ENCODE measurements around the gene PNMA6E.

The PNMA6E gene

GRCh38 chrX:153441981-153442380 is 40.8 kb upstream of the PNMA6E start:
- no peak overlapping the region for H3K27ac Mint-ChIP-seq
- H3K4me1 Mint-ChIP-seq = no peaks in the 10 kb centered on the region
- no peaks in the 10 kb centered on the region for H3K36me3 Mint-ChIP-seq

DNA sequence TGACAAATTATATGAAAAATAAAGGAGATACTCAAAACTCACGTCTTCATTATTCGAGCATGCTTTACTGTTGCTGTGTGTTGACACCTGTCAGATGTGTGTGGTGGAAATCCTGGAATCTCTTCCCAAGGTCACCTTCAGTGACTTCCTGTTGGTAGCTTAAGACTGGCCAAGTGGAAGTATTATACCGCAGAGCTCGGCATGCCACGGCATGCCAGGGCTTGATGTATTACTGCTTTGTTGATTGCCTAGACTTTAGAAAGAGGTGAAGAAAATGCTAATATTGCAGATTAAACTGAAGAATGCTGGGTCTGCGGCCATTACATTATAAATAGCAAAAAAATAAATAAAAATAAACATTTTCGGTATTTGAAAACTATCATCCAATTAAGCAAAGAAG is 40.1 kb upstream of the PNMA6E start:
- H3K4me3 Mint-ChIP-seq = no peak overlapping the region
- no peak overlapping the region for H3K27ac Mint-ChIP-seq
- no peaks in the 10 kb centered on the region for H3K4me1 Mint-ChIP-seq
- H3K36me3 Mint-ChIP-seq = no peaks in the 10 kb centered on the region
- no peaks in the 10 kb centered on the region for H3K27me3 Mint-ChIP-seq
- H3K9me3 Mint-ChIP-seq = no peaks in the 10 kb centered on the region

More at GRCh38 chrX:153441981-153442380, 40.8 kb upstream of the PNMA6E start:
- Mint-ChIP-seq H3K9me3 (no peaks in the 10 kb centered on the region), H3K4me3 (no peak overlapping the region), H3K27me3 (no peaks in the 10 kb centered on the region)

DNA sequence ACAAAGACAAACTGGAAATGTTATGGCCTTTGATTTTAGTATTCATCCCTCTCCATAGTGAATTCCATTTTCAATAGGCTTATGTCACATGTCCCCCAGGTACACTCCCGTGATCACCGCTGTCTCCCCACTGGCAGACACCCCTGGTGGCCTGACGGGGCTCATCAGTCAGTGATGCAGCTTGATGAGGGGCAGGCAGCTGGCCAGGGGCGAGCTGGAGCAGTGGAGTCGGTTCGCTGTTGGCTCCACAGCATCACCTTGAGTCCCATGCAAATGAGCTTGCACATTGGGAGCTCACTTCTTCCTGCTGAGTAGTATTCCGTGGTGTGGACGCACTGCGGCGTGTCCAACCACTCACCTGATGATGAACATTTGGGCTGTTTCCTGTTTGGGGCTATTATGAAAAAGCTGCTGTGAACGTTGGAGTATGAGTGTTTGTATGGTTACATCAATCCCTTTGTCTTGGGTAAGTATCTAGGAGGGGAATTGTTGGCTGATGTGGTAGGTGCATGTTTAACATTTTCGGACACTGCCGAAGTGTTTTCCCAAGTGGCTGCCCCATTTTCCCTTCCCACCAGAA is 39.5 kb upstream of the PNMA6E start:
- no peaks in the 10 kb centered on the region for H3K4me1 Mint-ChIP-seq
- no peaks in the 10 kb centered on the region for H3K9me3 Mint-ChIP-seq
- no peaks in the 10 kb centered on the region for H3K27me3 Mint-ChIP-seq
- no peak overlapping the region for H3K4me3 Mint-ChIP-seq
- H3K27ac Mint-ChIP-seq = no peak overlapping the region
- no peaks in the 10 kb centered on the region for H3K36me3 Mint-ChIP-seq

DNA sequence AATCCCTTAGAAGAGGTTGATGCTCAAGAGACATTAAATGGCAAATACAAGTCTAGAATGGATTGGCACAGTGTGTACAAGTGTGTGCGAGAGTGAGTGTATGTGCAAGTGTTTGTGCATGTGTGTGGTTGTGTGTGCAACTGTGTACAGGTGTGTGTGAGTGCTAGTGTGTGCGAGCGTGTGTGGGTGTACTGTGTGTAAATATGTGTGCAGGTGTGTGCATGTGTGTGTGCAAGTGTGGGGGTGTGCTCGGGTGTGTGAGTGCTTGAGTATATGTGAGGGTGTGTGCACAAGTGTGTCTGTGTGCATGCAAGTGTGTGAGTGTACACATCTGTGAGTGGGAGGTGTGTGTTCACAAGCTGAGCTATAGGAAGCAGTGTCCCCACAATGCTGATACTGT is 38.8 kb upstream of the PNMA6E start:
- Mint-ChIP-seq H3K9me3 (no peaks in the 10 kb centered on the region), H3K36me3 (no peaks in the 10 kb centered on the region), H3K4me1 (no peaks in the 10 kb centered on the region), H3K27me3 (no peaks in the 10 kb centered on the region), H3K27ac (peak overlapping the region; percentile 82), H3K4me3 (no peak overlapping the region)

DNA sequence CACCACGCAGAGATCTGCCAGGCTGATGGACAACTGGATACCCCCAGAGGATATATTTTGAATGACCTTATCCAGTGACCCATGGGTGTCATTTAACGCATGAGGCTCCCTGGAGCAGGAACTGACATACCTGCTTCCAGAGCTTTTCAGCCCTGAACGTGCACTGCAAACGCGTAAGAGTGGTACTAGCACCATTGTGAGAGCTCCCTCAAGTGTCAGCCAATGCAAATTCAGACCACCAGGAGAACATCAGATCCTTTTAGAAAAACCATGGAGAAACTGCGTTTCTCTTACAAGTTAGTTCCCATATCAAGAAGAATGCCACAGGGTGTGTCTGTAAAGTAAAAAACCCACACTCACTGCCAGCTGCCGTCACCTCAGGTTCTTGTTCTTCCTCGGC is 37.4 kb upstream of the PNMA6E start:
- Mint-ChIP-seq H3K4me1 (no peaks in the 10 kb centered on the region), H3K27ac (no peak overlapping the region), H3K36me3 (no peaks in the 10 kb centered on the region), H3K9me3 (no peaks in the 10 kb centered on the region), H3K4me3 (no peak overlapping the region), H3K27me3 (no peaks in the 10 kb centered on the region)

GRCh38 chrX:153435845-153436244 is 34.7 kb upstream of the PNMA6E start:
- Mint-ChIP-seq H3K27ac (no peak overlapping the region), H3K9me3 (no peaks in the 10 kb centered on the region), H3K27me3 (no peaks in the 10 kb centered on the region), H3K36me3 (no peaks in the 10 kb centered on the region), H3K4me3 (no peak overlapping the region), H3K4me1 (no peaks in the 10 kb centered on the region)

GRCh38 chrX:153434801-153435200 is 33.7 kb upstream of the PNMA6E start:
- H3K4me3 Mint-ChIP-seq = no peak overlapping the region
- H3K4me1 Mint-ChIP-seq = no peaks in the 10 kb centered on the region
- H3K27ac Mint-ChIP-seq = no peak overlapping the region
- H3K36me3 Mint-ChIP-seq = no peaks in the 10 kb centered on the region
- H3K27me3 Mint-ChIP-seq = no peaks in the 10 kb centered on the region
- H3K9me3 Mint-ChIP-seq = no peaks in the 10 kb centered on the region

- H3K4me1 Mint-ChIP-seq = no peaks in the 10 kb centered on the region
- H3K27ac Mint-ChIP-seq = no peak overlapping the region
- no peaks in the 10 kb centered on the region for H3K27me3 Mint-ChIP-seq
- H3K36me3 Mint-ChIP-seq = no peaks in the 10 kb centered on the region
- no peaks in the 10 kb centered on the region for H3K9me3 Mint-ChIP-seq
- H3K4me3 Mint-ChIP-seq = no peak overlapping the region
Observed at GRCh38 chrX:153433781-153434285, 32.7 kb upstream of the PNMA6E start.

DNA sequence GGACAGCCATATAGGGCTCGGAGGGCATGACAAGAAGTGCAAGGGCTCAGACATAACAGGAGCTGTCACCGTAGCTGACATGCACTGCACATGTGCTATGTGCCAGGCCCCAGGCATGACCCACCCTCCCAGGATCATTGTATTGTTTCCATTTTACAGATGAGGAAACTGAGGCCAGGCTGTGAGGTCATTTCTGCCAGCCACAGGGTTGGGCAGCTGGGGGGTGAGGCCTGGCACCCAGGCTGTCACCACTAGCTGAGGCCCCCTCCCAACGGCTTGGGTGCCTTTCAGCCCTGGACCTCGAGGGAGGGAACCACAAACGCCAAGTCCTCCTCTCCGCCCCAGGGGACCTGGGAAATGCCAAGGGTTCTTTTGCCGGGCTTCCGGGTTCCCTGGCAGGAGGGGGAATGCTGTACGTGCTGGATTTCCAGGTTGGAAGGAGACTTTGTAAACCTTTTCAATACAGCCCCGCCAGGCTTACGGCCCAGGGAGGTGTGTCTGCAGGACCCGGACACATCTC is 32.1 kb upstream of the PNMA6E start:
- Mint-ChIP-seq H3K4me1 (no peaks in the 10 kb centered on the region), H3K36me3 (peaks cover 1% of the 10 kb centered on the region), H3K27ac (no peak overlapping the region), H3K9me3 (no peaks in the 10 kb centered on the region), H3K4me3 (no peak overlapping the region), H3K27me3 (no peaks in the 10 kb centered on the region)

DNA sequence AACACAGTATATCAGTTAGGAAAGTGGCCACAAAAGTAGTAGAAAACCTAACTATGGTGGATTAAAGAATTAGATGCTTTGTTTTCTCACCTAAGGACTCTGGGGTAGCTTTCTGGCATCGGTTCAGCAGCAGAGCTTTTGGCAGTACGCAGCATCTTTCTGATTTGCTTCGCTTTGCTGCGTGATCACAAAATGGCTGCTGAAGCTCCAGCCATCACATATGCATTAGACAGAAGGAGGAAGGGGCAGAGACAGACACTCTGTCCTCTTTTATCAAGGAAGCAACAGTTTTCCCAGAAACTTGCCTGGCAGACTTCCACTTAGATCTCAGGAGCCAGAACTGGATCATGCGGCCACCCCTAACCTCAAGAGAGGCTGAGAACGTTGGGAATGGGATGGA is 29.6 kb upstream of the PNMA6E start:
- Mint-ChIP-seq H3K27ac (no peak overlapping the region), H3K36me3 (peaks cover 4% of the 10 kb centered on the region), H3K4me3 (no peak overlapping the region), H3K9me3 (no peaks in the 10 kb centered on the region), H3K27me3 (no peaks in the 10 kb centered on the region), H3K4me1 (no peaks in the 10 kb centered on the region)

DNA sequence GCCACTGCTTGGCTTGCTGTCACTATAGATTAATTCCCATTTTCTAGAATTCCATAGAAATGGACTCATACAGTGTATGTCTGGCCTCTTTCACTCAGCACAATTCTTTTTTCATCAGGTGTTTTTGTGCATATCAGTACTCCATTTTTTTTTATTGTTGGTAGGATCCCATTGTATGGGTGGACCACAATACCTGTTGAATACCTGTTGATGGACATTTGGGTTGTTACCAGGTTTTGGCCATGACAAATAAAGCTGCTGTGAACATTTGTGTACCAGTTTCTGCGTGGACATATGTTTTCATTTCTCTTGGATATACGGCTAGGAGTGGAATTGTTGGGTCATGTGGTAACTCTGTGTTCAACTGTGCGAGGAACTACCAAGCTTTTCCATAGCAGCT is 25.1 kb upstream of the PNMA6E start:
- no peaks in the 10 kb centered on the region for H3K4me1 Mint-ChIP-seq
- H3K36me3 Mint-ChIP-seq = peaks cover 4% of the 10 kb centered on the region
- H3K9me3 Mint-ChIP-seq = no peaks in the 10 kb centered on the region
- no peak overlapping the region for H3K4me3 Mint-ChIP-seq
- no peaks in the 10 kb centered on the region for H3K27me3 Mint-ChIP-seq
- H3K27ac Mint-ChIP-seq = no peak overlapping the region

- Mint-ChIP-seq H3K27ac (no peak overlapping the region), H3K27me3 (no peaks in the 10 kb centered on the region), H3K9me3 (no peaks in the 10 kb centered on the region), H3K36me3 (peaks cover 4% of the 10 kb centered on the region), H3K4me1 (no peaks in the 10 kb centered on the region), H3K4me3 (no peak overlapping the region)
Observed at GRCh38 chrX:153423652-153424051, 22.5 kb upstream of the PNMA6E start.

GRCh38 chrX:153421856-153422255 is 20.7 kb upstream of the PNMA6E start:
- Mint-ChIP-seq H3K36me3 (no peaks in the 10 kb centered on the region), H3K4me3 (no peak overlapping the region), H3K27me3 (no peaks in the 10 kb centered on the region), H3K4me1 (no peaks in the 10 kb centered on the region), H3K27ac (no peak overlapping the region), H3K9me3 (no peaks in the 10 kb centered on the region)

- no peaks in the 10 kb centered on the region for H3K27me3 Mint-ChIP-seq
- no peaks in the 10 kb centered on the region for H3K9me3 Mint-ChIP-seq
- H3K4me3 Mint-ChIP-seq = no peak overlapping the region
- no peak overlapping the region for H3K27ac Mint-ChIP-seq
- no peaks in the 10 kb centered on the region for H3K4me1 Mint-ChIP-seq
- H3K36me3 Mint-ChIP-seq = no peaks in the 10 kb centered on the region
Observed at GRCh38 chrX:153420851-153421599, 19.9 kb upstream of the PNMA6E start.

- Mint-ChIP-seq H3K9me3 (no peaks in the 10 kb centered on the region), H3K4me3 (no peak overlapping the region), H3K27me3 (no peaks in the 10 kb centered on the region), H3K27ac (no peak overlapping the region), H3K36me3 (no peaks in the 10 kb centered on the region), H3K4me1 (no peaks in the 10 kb centered on the region)
Observed at GRCh38 chrX:153417637-153418036, 16.5 kb upstream of the PNMA6E start.

DNA sequence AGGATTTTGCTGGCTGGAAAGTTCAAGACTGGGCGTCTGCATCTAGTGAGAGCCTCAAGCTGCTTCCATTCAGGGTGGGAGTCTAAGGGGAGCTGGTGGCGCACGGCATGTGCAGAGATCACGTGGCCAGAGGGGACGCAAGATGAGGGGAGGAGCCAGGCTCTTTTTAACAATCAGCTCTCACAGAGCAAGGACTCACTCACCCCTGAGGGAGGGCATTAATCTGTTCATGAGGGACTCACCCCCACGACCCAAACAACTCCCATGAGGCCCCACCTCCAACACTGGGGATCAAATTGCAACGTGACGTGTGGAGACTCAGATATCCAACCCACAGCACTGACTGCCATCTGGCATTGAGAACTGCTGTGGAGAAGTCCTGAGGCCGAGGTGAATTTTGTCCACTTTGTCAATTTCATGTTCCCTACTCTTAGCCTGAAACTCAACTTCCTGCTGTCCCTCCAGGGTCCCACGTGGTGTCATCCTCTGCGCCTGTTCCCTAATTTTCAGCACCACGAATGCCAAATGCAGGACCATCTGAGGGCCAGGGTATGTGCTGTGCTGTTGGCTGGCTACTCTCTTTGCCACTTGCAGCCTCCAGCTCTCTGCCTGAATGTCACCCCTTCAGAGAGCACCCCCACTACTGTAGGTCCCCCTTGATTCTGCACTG is 15.8 kb upstream of the PNMA6E start:
- no peaks in the 10 kb centered on the region for H3K27me3 Mint-ChIP-seq
- H3K4me3 Mint-ChIP-seq = no peak overlapping the region
- no peaks in the 10 kb centered on the region for H3K36me3 Mint-ChIP-seq
- no peaks in the 10 kb centered on the region for H3K9me3 Mint-ChIP-seq
- peaks cover 6% of the 10 kb centered on the region for H3K4me1 Mint-ChIP-seq
- H3K27ac Mint-ChIP-seq = no peak overlapping the region

All from activated naive CD4-positive, alpha-beta T cell treated with anti-CD3 and anti-CD28 coated beads, Interleukin-2, amount 50 U/mL, for 24 hours (primary cell).